ENCODE results near the gene HIPK2. TPM values are rescaled to one million over a fixed set of nuclear protein-coding genes. Genes with fewer than 3 reads are reported as not detected.

HIPK2 gene
- total RNA-seq, 2 donors from 2014 or later, result 95.1 to 125 TPM

GRCh38 chr7:139730746-139731612 is 46.8 kb downstream of the HIPK2 start:
- no peak overlapping the region for H3K27ac ChIP-seq (ENCODE audit: low read depth, low read length)
- no peak overlapping the region for H3K4me3 ChIP-seq (ENCODE audit: low read length)
- peaks cover 28% of the 10 kb centered on the region for H3K36me3 Mint-ChIP-seq (ENCODE audit: low read depth)
- H3K27me3 Mint-ChIP-seq (ENCODE audit: insufficient read depth), result no peaks in the 10 kb centered on the region
- TF ChIP-seq CTCF (conservative IDR thresholded peaks at IDR 0.05), result no peak
- H3K27me3 ChIP-seq (ENCODE audit: control insufficient read depth, insufficient read depth, low read length, poor library complexity, severe bottlenecking), result no peaks in the 10 kb centered on the region
- WGBS, 2 experiments (ENCODE audit: insufficient coverage in 1 of 2, insufficient read length in 1 of 2), result 93 to 95% methylated on average over 14 to 15 of the region's 15 CpGs
- no peak overlapping the region for H3K4me3 Mint-ChIP-seq
- peaks cover 31% of the 10 kb centered on the region for H3K36me3 ChIP-seq (ENCODE audit: control insufficient read depth, insufficient read depth, low read length)
- peaks cover 6% of the 10 kb centered on the region for H3K9me3 ChIP-seq (ENCODE audit: control insufficient read depth, low read length)
- peaks cover 4% of the 10 kb centered on the region for H3K9me3 Mint-ChIP-seq
- no peak overlapping the region for H3K9ac ChIP-seq (ENCODE audit: extremely low read depth, low read length, poor library complexity, severe bottlenecking)
- peaks cover 9% of the 10 kb centered on the region for H3K4me1 Mint-ChIP-seq
- peak overlapping the region; percentile 45 for H3K27ac Mint-ChIP-seq
- H3K4me1 ChIP-seq (ENCODE audit: control insufficient read depth, insufficient read depth, low read length), result no peaks in the 10 kb centered on the region
- peak; percentile 23 for DNase-seq

GRCh38 chr7:139728203-139728602 is 49.6 kb downstream of the HIPK2 start:
- Histone ChIP-seq H3K4me3 (ENCODE audit: low read length) (no peak overlapping the region), H3K9me3 (ENCODE audit: control insufficient read depth, low read length) (no peaks in the 10 kb centered on the region), H3K36me3 (ENCODE audit: control insufficient read depth, insufficient read depth, low read length) (peaks cover 25% of the 10 kb centered on the region), H3K27ac (ENCODE audit: low read depth, low read length) (no peak overlapping the region), H3K27me3 (ENCODE audit: control insufficient read depth, insufficient read depth, low read length, poor library complexity, severe bottlenecking) (no peaks in the 10 kb centered on the region), H3K9ac (ENCODE audit: extremely low read depth, low read length, poor library complexity, severe bottlenecking) (no peak overlapping the region), H3K4me1 (ENCODE audit: control insufficient read depth, insufficient read depth, low read length) (no peaks in the 10 kb centered on the region)
- Mint-ChIP-seq H3K36me3 (ENCODE audit: low read depth) (peaks cover 25% of the 10 kb centered on the region), H3K27me3 (ENCODE audit: insufficient read depth) (no peaks in the 10 kb centered on the region), H3K27ac (no peak overlapping the region), H3K4me3 (no peak overlapping the region), H3K4me1 (peaks cover 20% of the 10 kb centered on the region), H3K9me3 (peaks cover 3% of the 10 kb centered on the region)
- 97 to 100% methylated on average over 1 of the region's 1 CpG for WGBS, 2 experiments (ENCODE audit: insufficient coverage in 1 of 2, insufficient read length in 1 of 2)
- TF ChIP-seq CTCF (conservative IDR thresholded peaks at IDR 0.05), result no peak
- DNase-seq, result peak; percentile 21

GRCh38 chr7:139727151-139727705 is 50.6 kb downstream of the HIPK2 start:
- no peak for TF ChIP-seq CTCF (conservative IDR thresholded peaks at IDR 0.05)
- Mint-ChIP-seq H3K4me1 (peaks cover 20% of the 10 kb centered on the region), H3K27ac (no peak overlapping the region), H3K27me3 (ENCODE audit: insufficient read depth) (no peaks in the 10 kb centered on the region), H3K36me3 (ENCODE audit: low read depth) (peaks cover 21% of the 10 kb centered on the region), H3K9me3 (no peaks in the 10 kb centered on the region), H3K4me3 (no peak overlapping the region)
- H3K9ac ChIP-seq (ENCODE audit: extremely low read depth, low read length, poor library complexity, severe bottlenecking), result no peak overlapping the region
- H3K4me1 ChIP-seq (ENCODE audit: control insufficient read depth, insufficient read depth, low read length), result no peaks in the 10 kb centered on the region
- H3K27me3 ChIP-seq (ENCODE audit: control insufficient read depth, insufficient read depth, low read length, poor library complexity, severe bottlenecking), result no peaks in the 10 kb centered on the region
- 94 to 97% methylated on average over 3 of the region's 3 CpGs for WGBS, 2 experiments (ENCODE audit: insufficient coverage in 1 of 2, insufficient read length in 1 of 2)
- H3K27ac ChIP-seq (ENCODE audit: low read depth, low read length), result no peak overlapping the region
- no peak overlapping the region for H3K4me3 ChIP-seq (ENCODE audit: low read length)
- DNase-seq, result peak; percentile 5
- no peaks in the 10 kb centered on the region for H3K9me3 ChIP-seq (ENCODE audit: control insufficient read depth, low read length)
- H3K36me3 ChIP-seq (ENCODE audit: control insufficient read depth, insufficient read depth, low read length), result peaks cover 21% of the 10 kb centered on the region
